Skeletal muscle satellite cell (primary cell): ENCODE measurements around the gene FRMD4A.

Experiments
- H3K27me3 ChIP-seq: 2 replicates; pipeline ENCODE4 v1.7.0; 2013; ENCODE audit warnings: low read length; ENCODE audit not compliant: control insufficient read depth, insufficient read depth
- H3K36me3 ChIP-seq: 2 replicates; pipeline ENCODE4 v1.7.0; 2013; ENCODE audit warnings: mild to moderate bottlenecking, control low read depth, low read length; ENCODE audit not compliant: insufficient read depth
- H3K4me1 ChIP-seq: 2 replicates; pipeline ENCODE4 v1.7.0; 2013; ENCODE audit warnings: low read length; ENCODE audit not compliant: control insufficient read depth, insufficient read depth
- H3K4me2 ChIP-seq: 2 replicates; pipeline ENCODE4 v1.7.0; 2013; ENCODE audit warnings: mild to moderate bottlenecking, low read length
- H3K4me3 ChIP-seq: 2 replicates; pipeline ENCODE4 v1.7.0; 2013; ENCODE audit warnings: low read length
- H3K9ac ChIP-seq: 2 replicates; pipeline ENCODE4 v1.7.0; 2013; ENCODE audit warnings: mild to moderate bottlenecking, low read depth, low read length, moderate library complexity
- H3K9me3 ChIP-seq: replicated peaks from 2 replicates; pipeline ENCODE4 v1.7.0; 2013; ENCODE audit warnings: mild to moderate bottlenecking, control low read depth, low read length

Gene FRMD4A

GRCh38 chr10:13695588-13695987 lies 635.1 kb downstream of the FRMD4A start:
- Histone ChIP-seq H3K36me3 (peaks cover 91% of the 10 kb centered on the region), H3K4me2 (no peak overlapping the region), H3K27me3 (no peaks in the 10 kb centered on the region), H3K4me1 (no peaks in the 10 kb centered on the region), H3K9me3 (no peaks in the 10 kb centered on the region), H3K4me3 (no peak overlapping the region), H3K9ac (no peak overlapping the region)

- Histone ChIP-seq H3K9me3 (no peaks in the 10 kb centered on the region), H3K4me3 (no peak overlapping the region), H3K36me3 (peaks cover 86% of the 10 kb centered on the region), H3K4me2 (no peak overlapping the region), H3K4me1 (no peaks in the 10 kb centered on the region), H3K27me3 (no peaks in the 10 kb centered on the region), H3K9ac (no peak overlapping the region)
These were observed 636.7 kb downstream of the FRMD4A start for GRCh38 chr10:13693783-13694700.

- Histone ChIP-seq H3K4me3 (no peak overlapping the region), H3K27me3 (no peaks in the 10 kb centered on the region), H3K36me3 (peaks cover 70% of the 10 kb centered on the region), H3K9ac (no peak overlapping the region), H3K9me3 (no peaks in the 10 kb centered on the region), H3K4me1 (peaks cover 16% of the 10 kb centered on the region), H3K4me2 (no peak overlapping the region)
These were observed 640.4 kb downstream of the FRMD4A start for GRCh38 chr10:13690281-13690825.

GRCh38 chr10:13686331-13686752 lies 644.4 kb downstream of the FRMD4A start:
- Histone ChIP-seq H3K9ac (peak overlapping the region; percentile 21), H3K4me1 (peaks cover 35% of the 10 kb centered on the region), H3K36me3 (peaks cover 50% of the 10 kb centered on the region), H3K9me3 (no peaks in the 10 kb centered on the region), H3K4me3 (no peak overlapping the region), H3K27me3 (no peaks in the 10 kb centered on the region), H3K4me2 (peak overlapping the region; percentile 4)

DNA sequence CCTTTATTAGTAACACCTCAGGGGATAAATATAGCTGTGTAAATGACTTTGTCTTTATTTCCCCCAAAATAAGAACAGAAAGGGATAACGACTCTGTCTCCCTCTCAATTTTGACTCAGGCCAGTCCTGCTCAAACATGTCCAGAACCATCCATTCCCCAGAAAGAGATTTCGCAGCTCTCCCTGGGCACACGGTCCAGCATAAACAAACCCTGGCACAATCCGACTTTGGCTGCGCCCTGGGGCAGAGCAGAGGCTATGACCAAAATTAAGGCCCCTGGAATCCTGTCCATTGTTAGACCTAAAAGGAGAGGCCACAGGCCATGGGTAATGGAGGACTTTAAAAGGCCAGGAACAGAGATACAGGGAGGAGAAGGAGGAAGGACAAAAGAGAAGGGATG lies 644.8 kb downstream of the FRMD4A start:
- peaks cover 46% of the 10 kb centered on the region for H3K36me3 ChIP-seq
- no peaks in the 10 kb centered on the region for H3K9me3 ChIP-seq
- peak overlapping the region; percentile 4 for H3K4me2 ChIP-seq
- peak overlapping the region; percentile 21 for H3K9ac ChIP-seq
- H3K4me1 ChIP-seq = peaks cover 35% of the 10 kb centered on the region
- no peaks in the 10 kb centered on the region for H3K27me3 ChIP-seq
- no peak overlapping the region for H3K4me3 ChIP-seq

- Histone ChIP-seq H3K36me3 (peaks cover 37% of the 10 kb centered on the region), H3K4me3 (no peak overlapping the region), H3K9me3 (no peaks in the 10 kb centered on the region), H3K9ac (peak overlapping the region; percentile 59), H3K4me1 (peaks cover 35% of the 10 kb centered on the region), H3K4me2 (peak overlapping the region; percentile 49), H3K27me3 (no peaks in the 10 kb centered on the region)
These were observed 645.8 kb downstream of the FRMD4A start for GRCh38 chr10:13684806-13685482.

- Histone ChIP-seq H3K27me3 (no peaks in the 10 kb centered on the region), H3K4me1 (peaks cover 35% of the 10 kb centered on the region), H3K4me2 (peak overlapping the region; percentile 49), H3K4me3 (peak overlapping the region; percentile 21), H3K36me3 (peaks cover 41% of the 10 kb centered on the region), H3K9ac (peak overlapping the region; percentile 59), H3K9me3 (no peaks in the 10 kb centered on the region)
These were observed 646.4 kb downstream of the FRMD4A start for GRCh38 chr10:13684252-13684791.

GRCh38 chr10:13683017-13683416 lies 647.7 kb downstream of the FRMD4A start:
- no peaks in the 10 kb centered on the region for H3K9me3 ChIP-seq
- H3K4me3 ChIP-seq = no peak overlapping the region
- H3K27me3 ChIP-seq = no peaks in the 10 kb centered on the region
- peaks cover 35% of the 10 kb centered on the region for H3K4me1 ChIP-seq
- peaks cover 38% of the 10 kb centered on the region for H3K36me3 ChIP-seq
- no peak overlapping the region for H3K4me2 ChIP-seq
- H3K9ac ChIP-seq = no peak overlapping the region

- Histone ChIP-seq H3K4me2 (no peak overlapping the region), H3K4me3 (no peak overlapping the region), H3K4me1 (peaks cover 35% of the 10 kb centered on the region), H3K36me3 (peaks cover 32% of the 10 kb centered on the region), H3K9me3 (no peaks in the 10 kb centered on the region), H3K27me3 (no peaks in the 10 kb centered on the region), H3K9ac (no peak overlapping the region)
These were observed 648.8 kb downstream of the FRMD4A start for GRCh38 chr10:13681960-13682359.

DNA sequence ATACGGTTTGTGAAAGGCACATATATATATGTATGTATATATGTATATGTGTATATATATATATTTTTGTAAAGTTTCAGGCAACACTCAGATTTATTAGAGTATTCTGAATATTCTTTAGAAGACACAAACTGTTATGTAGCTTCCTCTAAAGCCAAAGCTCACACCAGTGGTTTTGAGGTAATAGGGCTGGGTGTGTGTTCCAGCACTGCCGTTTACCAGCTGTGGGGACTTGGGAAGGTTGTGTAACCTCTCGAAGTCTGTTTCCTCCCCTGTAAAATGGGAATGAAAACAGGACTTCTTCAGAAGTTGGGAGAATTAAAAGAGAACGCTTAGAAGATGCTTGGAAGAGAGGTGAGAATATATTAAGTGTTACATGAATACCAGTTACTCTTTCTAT lies 649.2 kb downstream of the FRMD4A start:
- Histone ChIP-seq H3K4me1 (peaks cover 31% of the 10 kb centered on the region), H3K36me3 (peaks cover 34% of the 10 kb centered on the region), H3K9ac (no peak overlapping the region), H3K4me2 (no peak overlapping the region), H3K4me3 (no peak overlapping the region), H3K9me3 (no peaks in the 10 kb centered on the region), H3K27me3 (no peaks in the 10 kb centered on the region)

DNA sequence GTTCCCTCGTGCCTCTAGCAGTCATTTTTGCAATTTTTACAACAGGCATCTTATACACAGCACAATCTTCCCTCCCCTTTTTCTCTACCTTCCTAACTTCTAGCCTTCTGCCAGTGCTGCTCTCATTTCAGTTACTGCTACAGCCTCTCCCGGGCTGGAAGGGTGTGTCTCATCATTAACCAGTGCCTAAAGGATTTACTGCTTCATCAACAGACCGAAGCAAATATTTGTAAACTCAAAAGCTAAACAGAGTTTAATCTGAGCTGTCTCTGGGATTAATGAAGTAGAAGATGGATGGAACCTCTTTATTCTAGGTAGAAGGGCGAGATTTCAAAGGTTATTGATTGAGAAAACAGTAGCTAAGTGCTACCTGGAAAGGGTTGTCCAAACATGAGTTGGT lies 649.6 kb downstream of the FRMD4A start:
- Histone ChIP-seq H3K27me3 (no peaks in the 10 kb centered on the region), H3K9ac (no peak overlapping the region), H3K4me2 (no peak overlapping the region), H3K4me3 (no peak overlapping the region), H3K36me3 (peaks cover 32% of the 10 kb centered on the region), H3K4me1 (peaks cover 27% of the 10 kb centered on the region), H3K9me3 (no peaks in the 10 kb centered on the region)
